HepG2 (cell line): ENCODE measurements around the gene TMEM190. TPM values are rescaled to one million over a fixed set of nuclear protein-coding genes. Genes with fewer than 3 reads are reported as not detected.
A peak's percentile ranks its signal among the peaks of the same experiment; 100 is the strongest.

Experiments used
- ARNT2 ChIP-seq: sonication (generic); formaldehyde crosslinking; IDR thresholded peaks from 2 replicates; pipeline ENCODE4 v1.8.0; 2022; ENCODE audit warnings: mild to moderate bottlenecking, low read depth, missing genetic modification reagents, moderate library complexity
- BHLHE40 ChIP-seq: IDR thresholded peaks from 2 replicates; pipeline ENCODE4 v1.6.1; 2011; ENCODE audit warnings: low read length, improper control_type of control experiment
- BRCA1 ChIP-seq: sonication (generic); formaldehyde crosslinking; IDR thresholded peaks from 2 replicates; pipeline ENCODE4 v1.4.0; 2020; ENCODE audit warnings: missing genetic modification reagents
- CREBL2 ChIP-seq: sonication (generic); formaldehyde crosslinking; IDR thresholded peaks from 2 replicates; pipeline ENCODE4 v1.8.1; 2023; ENCODE audit warnings: missing genetic modification reagents, mild to moderate bottlenecking, borderline replicate concordance
- HDAC6 ChIP-seq: fragments of 200-600 bp; sonication (generic); IDR thresholded peaks from 2 replicates; pipeline ENCODE4 v1.7.0; 2017; ENCODE audit warnings: mild to moderate bottlenecking, antibody characterized with exemption, low read length, low read depth
- HNRNPH1 ChIP-seq: fragments of 200-400 bp; formaldehyde crosslinking; optimal IDR thresholded peaks from 2 replicates; pipeline ENCODE3; 2017; ENCODE audit warnings: mild to moderate bottlenecking, low read depth, low read length
- KAT2B ChIP-seq: fragments of 150-350 bp; IDR thresholded peaks from 2 replicates; pipeline ENCODE4 v1.6.1; 2014; ENCODE audit warnings: low read depth, low read length, borderline replicate concordance
- NRL ChIP-seq: sonication (generic); formaldehyde crosslinking; IDR thresholded peaks from 2 replicates; pipeline ENCODE4 v1.5.0; 2020; ENCODE audit warnings: missing genetic modification reagents, mild to moderate bottlenecking, moderate library complexity, borderline replicate concordance
- ONECUT2 ChIP-seq: sonication (generic); formaldehyde crosslinking; IDR thresholded peaks from 2 replicates; pipeline ENCODE4 v1.4.0; 2020; ENCODE audit warnings: missing genetic modification reagents
- SATB2 ChIP-seq: sonication (generic); formaldehyde crosslinking; IDR thresholded peaks from 2 replicates; pipeline ENCODE4 v1.5.0; 2020; ENCODE audit warnings: missing genetic modification reagents
- TCF12 ChIP-seq, 2 experiments: fragments of 450-650 bp in 1 of 2; sonication (generic) in 1 of 2; formaldehyde crosslinking in 1 of 2; IDR thresholded peaks; 2 replicates each; pipeline versions ENCODE4 v1.6.1 to v1.8.0; 2017 to 2022; ENCODE audit warnings: antibody characterized with exemption in 1 of 2, mild to moderate bottlenecking in 1 of 2, missing genetic modification reagents in 1 of 2, moderate library complexity in 1 of 2
- ZFP41 ChIP-seq: sonication (generic); formaldehyde crosslinking; IDR thresholded peaks from 2 replicates; pipeline ENCODE4 v1.4.0; 2020; ENCODE audit warnings: mild to moderate bottlenecking, missing genetic modification reagents, borderline replicate concordance
- ZFX ChIP-seq: sonication (generic); formaldehyde crosslinking; IDR thresholded peaks from 2 replicates; pipeline ENCODE4 v1.4.0; 2020; ENCODE audit warnings: mild to moderate bottlenecking, low read depth, missing genetic modification reagents, moderate library complexity
- ZNF180 ChIP-seq: sonication (generic); formaldehyde crosslinking; IDR thresholded peaks from 2 replicates; pipeline ENCODE4 v1.4.0; 2020; ENCODE audit warnings: low read depth, missing genetic modification reagents, borderline replicate concordance
- ZNF20 ChIP-seq: sonication (generic); formaldehyde crosslinking; IDR thresholded peaks from 2 replicates; pipeline ENCODE4 v1.4.0; 2020; ENCODE audit warnings: mild to moderate bottlenecking, moderate library complexity, missing genetic modification reagents
- ZNF264 ChIP-seq: sonication (generic); formaldehyde crosslinking; IDR thresholded peaks from 2 replicates; pipeline ENCODE4 v1.4.0; 2020; ENCODE audit warnings: missing genetic modification reagents
- ZNF343 ChIP-seq: sonication (generic); formaldehyde crosslinking; IDR thresholded peaks from 2 replicates; pipeline ENCODE4 v1.4.0; 2020; ENCODE audit warnings: mild to moderate bottlenecking, missing genetic modification reagents
- ZNF598 ChIP-seq: sonication (generic); formaldehyde crosslinking; IDR thresholded peaks from 2 replicates; pipeline ENCODE4 v1.5.1; 2020; ENCODE audit warnings: mild to moderate bottlenecking, missing genetic modification reagents, borderline replicate concordance
- ZNF619 ChIP-seq: sonication (generic); formaldehyde crosslinking; IDR thresholded peaks from 2 replicates; pipeline ENCODE4 v1.4.0; 2020; ENCODE audit warnings: mild to moderate bottlenecking, missing genetic modification reagents
- ZNF687 ChIP-seq: sonication (generic); formaldehyde crosslinking; IDR thresholded peaks from 2 replicates; pipeline ENCODE4 v1.5.1; 2020; ENCODE audit warnings: mild to moderate bottlenecking, missing genetic modification reagents, moderate library complexity
- ZNF691 ChIP-seq: sonication (generic); formaldehyde crosslinking; IDR thresholded peaks from 2 replicates; pipeline ENCODE4 v1.4.0; 2020; ENCODE audit warnings: missing genetic modification reagents, low read depth, mild to moderate bottlenecking, borderline replicate concordance
- polyA plus RNA-seq, 8 experiments: library from polyadenylated mRNA; depleted of rRNA in 3 of 8; stranded (reverse) in 7 of 8; unstranded in 1 of 8; fragments of >200 nt; fragmentation: Illumina TruSeq in 4 of 8; extraction: Trizol in 4 of 8; gene quantifications; 2 replicates each; pipeline versions ENCODE4 v1.2.1 to v1.2.3, GENCODE V29; 2011 to 2016; ENCODE audit warnings: low read depth in 4 of 8, missing spikeins in 1 of 8, mixed read lengths in 1 of 8; ENCODE audit not compliant: insufficient read depth in 1 of 8
- total RNA-seq, 5 experiments: library from RNA; depleted of rRNA; stranded (reverse); fragments of >200 nt; fragmentation: Illumina TruSeq; extraction: Trizol; gene quantifications; 2 replicates each; pipeline ENCODE4 v1.2.3, GENCODE V29; 2016; ENCODE audit warnings: low read depth in 1 of 5
- TF ChIP-seq, protein P1 (sequence below): sonication (generic); formaldehyde crosslinking; IDR thresholded peaks from 2 replicates; pipeline ENCODE4 v1.4.0; 2020; ENCODE audit warnings: missing genetic modification reagents, borderline replicate concordance
- TF ChIP-seq, protein P2 (sequence below): sonication (generic); formaldehyde crosslinking; IDR thresholded peaks from 2 replicates; pipeline ENCODE4 v1.4.0; 2020; ENCODE audit warnings: mild to moderate bottlenecking, low read depth, missing genetic modification reagents

The TMEM190 gene
- total and polyA plus RNA-seq, 2 of the 13 experiments (the other 11 are each of a cell fraction or from before 2014, with no cell fraction given) = 0.35 to 0.83 TPM

- TF ChIP-seq ZNF20 (CRISPR knock-in tag) = no peak
- TF ChIP-seq ZNF687 (CRISPR knock-in tag) = peak; percentile 80
- no peak for TF ChIP-seq BHLHE40
- TF ChIP-seq ZNF598 (CRISPR knock-in tag) = no peak
- TF ChIP-seq HNRNPH1 = no peak
- no peak for TF ChIP-seq ZNF343
- no peak for TF ChIP-seq ZNF180 (CRISPR knock-in tag)
- no peak for TF ChIP-seq ZNF691
- TF ChIP-seq, protein P1, sequence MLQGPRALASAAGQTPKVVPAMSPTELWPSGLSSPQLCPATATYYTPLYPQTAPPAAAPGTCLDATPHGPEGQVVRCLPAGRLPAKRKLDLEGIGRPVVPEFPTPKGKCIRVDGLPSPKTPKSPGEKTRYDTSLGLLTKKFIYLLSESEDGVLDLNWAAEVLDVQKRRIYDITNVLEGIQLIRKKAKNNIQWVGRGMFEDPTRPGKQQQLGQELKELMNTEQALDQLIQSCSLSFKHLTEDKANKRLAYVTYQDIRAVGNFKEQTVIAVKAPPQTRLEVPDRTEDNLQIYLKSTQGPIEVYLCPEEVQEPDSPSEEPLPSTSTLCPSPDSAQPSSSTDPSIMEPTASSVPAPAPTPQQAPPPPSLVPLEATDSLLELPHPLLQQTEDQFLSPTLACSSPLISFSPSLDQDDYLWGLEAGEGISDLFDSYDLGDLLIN (CRISPR knock-in tag) = no peak
- TF ChIP-seq TCF12 (IDR thresholded peaks at IDR 0.05) = no peak
- TF ChIP-seq TCF12 (CRISPR knock-in tag; IDR thresholded peaks at IDR 0.05) = no peak
- no peak for TF ChIP-seq BRCA1
- peak; percentile 80 for TF ChIP-seq ZFX
- TF ChIP-seq ONECUT2 (CRISPR knock-in tag) = no peak
- TF ChIP-seq CREBL2 (CRISPR knock-in tag) = no peak
- no peak for TF ChIP-seq SATB2 (CRISPR knock-in tag)
- TF ChIP-seq HDAC6 = no peak
- TF ChIP-seq NRL (CRISPR knock-in tag) = no peak
- no peak for TF ChIP-seq KAT2B
- peak; percentile 56; the same call in 1 of the 2 replicates for TF ChIP-seq ZNF264
- 0 out of 2 replicates have a peak, but pooled peaks have one; percentile 43 for TF ChIP-seq ZFP41 (CRISPR knock-in tag)
- TF ChIP-seq, protein P2, sequence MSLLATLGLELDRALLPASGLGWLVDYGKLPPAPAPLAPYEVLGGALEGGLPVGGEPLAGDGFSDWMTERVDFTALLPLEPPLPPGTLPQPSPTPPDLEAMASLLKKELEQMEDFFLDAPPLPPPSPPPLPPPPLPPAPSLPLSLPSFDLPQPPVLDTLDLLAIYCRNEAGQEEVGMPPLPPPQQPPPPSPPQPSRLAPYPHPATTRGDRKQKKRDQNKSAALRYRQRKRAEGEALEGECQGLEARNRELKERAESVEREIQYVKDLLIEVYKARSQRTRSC (CRISPR knock-in tag) = no peak
- TF ChIP-seq ARNT2 (CRISPR knock-in tag) = no peak
- no peak for TF ChIP-seq ZNF619
Measured at GRCh38 chr19:55377356-55378131, 918 bp downstream of the TMEM190 start (continued).
